ENCODE measurements around the gene KXD1.
A peak's percentile ranks its signal among the peaks of the same experiment; 100 is the strongest.
"Not testable (repeated sequence)": the region's sequence is repeated elsewhere in the genome, so short reads cannot be mapped to it uniquely, and the experiment has no call there.

Gene KXD1

DNA sequence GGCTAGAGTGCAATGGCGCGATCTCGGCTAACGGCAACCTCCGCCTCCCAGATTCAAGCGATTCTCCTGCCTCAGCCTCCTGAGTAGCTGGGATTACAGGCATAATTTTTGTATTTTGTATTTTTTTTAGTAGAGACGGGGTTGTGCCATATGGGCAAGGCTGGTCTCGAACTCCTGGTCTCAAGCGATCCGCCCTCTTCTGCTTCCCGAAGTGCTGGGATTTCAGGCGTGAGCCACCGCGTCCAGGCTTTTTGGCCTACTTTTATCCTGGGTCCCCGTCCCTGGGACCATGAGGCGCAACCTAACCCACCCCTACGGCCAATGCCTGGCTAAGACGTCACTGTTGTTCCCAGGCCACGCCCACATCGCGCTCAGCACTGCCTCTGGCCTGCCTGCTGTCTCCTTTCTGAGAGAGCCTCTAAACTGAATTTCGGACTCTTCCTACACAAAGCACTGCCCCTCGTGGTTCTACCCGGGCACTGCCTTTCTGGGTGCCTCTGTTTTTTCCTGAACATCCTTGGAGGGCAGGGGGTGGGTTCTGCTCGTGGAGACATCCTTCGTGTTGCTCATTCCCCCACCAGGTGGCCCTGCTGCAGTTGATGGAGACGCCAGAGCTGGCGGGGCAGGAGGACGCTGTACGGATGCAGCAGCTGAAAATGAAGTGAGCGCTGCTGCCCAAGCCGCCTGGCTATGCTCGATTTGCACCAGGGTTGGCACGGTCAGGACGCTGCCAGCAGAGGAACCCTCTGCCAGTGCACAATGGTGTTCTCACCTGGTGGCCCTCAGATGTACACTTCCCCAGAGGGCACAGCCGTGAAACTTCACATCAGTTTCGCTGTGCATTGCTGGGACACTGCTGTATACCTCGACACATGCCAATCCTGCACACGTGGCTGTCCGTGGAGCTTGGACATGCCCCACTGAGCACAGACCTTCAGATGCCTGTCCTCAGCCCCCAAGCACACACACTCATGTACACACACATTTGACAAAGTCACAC lies 32.9 kb downstream of the KXD1 start:
- peak overlapping the region in 1 of 2 donors; percentile 19 for H3K4me3 ChIP-seq (ENCODE audit: low read length in 2 of 2)
- peak overlapping the region; percentile 44 for H3K23ac ChIP-seq (ENCODE audit: low read depth, low read length, poor library complexity)
- peak overlapping the region; percentile 61 for H3K18ac ChIP-seq (ENCODE audit: low read length)
- H3K36me3 ChIP-seq (replicated peaks in 1 of 2; ENCODE audit: control insufficient read depth in 2 of 2, insufficient read depth in 2 of 2, low read length in 2 of 2) = peaks cover 3 to 13% of the 10 kb centered on the region in 2 donors
- no CpG with 5 or more reads among the region's 40 CpGs for WGBS, 2 donors (ENCODE audit: extremely low coverage in 2 of 2, insufficient read length in 2 of 2, insufficient replicate concordance in 1 of 2)
- no peaks in the 10 kb centered on the region for H3K9me3 ChIP-seq (replicated peaks in 1 of 2; ENCODE audit: control insufficient read depth in 2 of 2, insufficient read depth in 1 of 2, low read depth in 1 of 2, low read length in 2 of 2)
- H3K4me1 ChIP-seq (ENCODE audit: control insufficient read depth in 2 of 2, insufficient read depth in 1 of 2, low read depth in 1 of 2, low read length in 2 of 2) = peaks cover 12 to 16% of the 10 kb centered on the region in 2 donors
- H2AFZ ChIP-seq (ENCODE audit: low read length) = no peak overlapping the region
- H2BK120ac ChIP-seq (ENCODE audit: low read depth, low read length) = no peak overlapping the region
- peak overlapping the region; percentile 78 for H2BK5ac ChIP-seq (ENCODE audit: low read length)
- peak overlapping the region; percentile 91 for H3K27ac ChIP-seq (replicated peaks; ENCODE audit: low read length)
- peaks cover 0 to 5% (median 0%) of the 10 kb centered on the region in 3 experiments for H3K27me3 ChIP-seq (ENCODE audit: control insufficient read depth in 3 of 3, insufficient read depth in 3 of 3, low read depth in 1 of 3, low read length in 3 of 3)
- H3K79me1 ChIP-seq (ENCODE audit: low read depth, low read length) = peaks cover 4% of the 10 kb centered on the region
- H4K8ac ChIP-seq (ENCODE audit: low read depth, low read length) = no peak overlapping the region
- H4K91ac ChIP-seq (ENCODE audit: low read depth, low read length, poor library complexity) = no peak overlapping the region
- H2BK12ac ChIP-seq (ENCODE audit: low read length) = no peak overlapping the region
- peak overlapping the region; percentile 38 for H3K4ac ChIP-seq (ENCODE audit: low read length)
- H3K14ac ChIP-seq (ENCODE audit: low read length) = peak overlapping the region; percentile 73
- H3K9ac ChIP-seq (ENCODE audit: low read depth, low read length, poor library complexity) = peak overlapping the region; percentile 82
- H2BK15ac ChIP-seq (ENCODE audit: low read length) = peak overlapping the region; percentile 44
- peak; percentile 93 for DNase-seq (ENCODE audit: low spot score)
- peak overlapping the region; percentile 99 for H3K4me2 ChIP-seq (ENCODE audit: insufficient read depth, low read length, poor library complexity, severe bottlenecking)
- peak overlapping the region; percentile 30 for H2AK5ac ChIP-seq (ENCODE audit: low read depth, low read length)

DNA sequence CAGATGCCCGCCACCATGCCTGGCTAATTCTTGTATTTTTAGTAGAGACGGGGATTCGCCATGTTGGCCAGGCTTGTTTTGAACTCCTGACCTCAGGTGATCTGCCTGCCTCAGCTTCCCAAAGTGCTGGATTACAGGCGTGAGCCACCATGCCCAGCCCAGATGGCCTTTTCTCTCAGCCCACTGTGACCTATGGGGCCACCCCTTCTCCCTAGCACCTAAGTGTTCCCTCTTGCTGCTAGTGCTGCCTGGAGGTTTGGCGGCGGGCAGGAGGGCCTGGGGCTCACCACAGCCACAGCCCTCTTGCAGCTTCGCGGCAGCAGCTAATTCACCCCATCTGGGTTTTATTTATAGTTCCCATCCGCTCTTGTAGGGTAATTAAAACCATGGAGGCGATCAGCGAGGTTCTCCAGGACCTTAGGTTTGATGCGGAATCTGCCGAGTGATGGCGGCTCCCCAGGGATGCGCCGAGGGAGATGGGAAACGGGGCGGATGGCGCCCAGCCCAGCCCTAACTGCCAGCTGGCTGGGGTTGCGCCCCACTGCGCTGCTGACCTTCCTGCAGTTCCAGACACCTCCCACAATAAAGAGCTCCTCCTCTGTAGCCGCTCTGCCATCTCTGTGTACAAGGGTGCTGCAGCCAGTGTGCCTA lies 34.2 kb downstream of the KXD1 start:
- Histone ChIP-seq H3K4me2 (ENCODE audit: insufficient read depth, low read length, poor library complexity, severe bottlenecking) (no peak overlapping the region), H2BK15ac (ENCODE audit: low read length) (no peak overlapping the region), H2BK12ac (ENCODE audit: low read length) (no peak overlapping the region), H3K4me3 (ENCODE audit: low read length in 2 of 2) (no peak overlapping the region), H3K23ac (ENCODE audit: low read depth, low read length, poor library complexity) (peak overlapping the region; percentile 50), H3K27me3 (ENCODE audit: control insufficient read depth in 3 of 3, insufficient read depth in 3 of 3, low read depth in 1 of 3, low read length in 3 of 3) (peaks cover 0 to 6% (median 0%) of the 10 kb centered on the region in 3 experiments), H2BK120ac (ENCODE audit: low read depth, low read length) (no peak overlapping the region), H2BK5ac (ENCODE audit: low read length) (no peak overlapping the region), H4K91ac (ENCODE audit: low read depth, low read length, poor library complexity) (no peak overlapping the region), H3K27ac (replicated peaks; ENCODE audit: low read length) (no peak overlapping the region), H3K36me3 (replicated peaks in 1 of 2; ENCODE audit: control insufficient read depth in 2 of 2, insufficient read depth in 2 of 2, low read length in 2 of 2) (peaks cover 3 to 13% of the 10 kb centered on the region in 2 donors), H3K9me3 (replicated peaks in 1 of 2; ENCODE audit: control insufficient read depth in 2 of 2, insufficient read depth in 1 of 2, low read depth in 1 of 2, low read length in 2 of 2) (no peaks in the 10 kb centered on the region), H2AK5ac (ENCODE audit: low read depth, low read length) (peak overlapping the region; percentile 89), H2AFZ (ENCODE audit: low read length) (no peak overlapping the region), H3K14ac (ENCODE audit: low read length) (no peak overlapping the region), H3K18ac (ENCODE audit: low read length) (no peak overlapping the region), H3K4me1 (ENCODE audit: control insufficient read depth in 2 of 2, insufficient read depth in 1 of 2, low read depth in 1 of 2, low read length in 2 of 2) (peaks cover 13 to 16% of the 10 kb centered on the region in 2 donors), H3K4ac (ENCODE audit: low read length) (no peak overlapping the region), H3K9ac (ENCODE audit: low read depth, low read length, poor library complexity) (no peak overlapping the region), H3K79me1 (ENCODE audit: low read depth, low read length) (peaks cover 4% of the 10 kb centered on the region), H4K8ac (ENCODE audit: low read depth, low read length) (no peak overlapping the region)
- no peak for DNase-seq (ENCODE audit: low spot score)
- WGBS, 2 donors (ENCODE audit: extremely low coverage in 2 of 2, insufficient read length in 2 of 2, insufficient replicate concordance in 1 of 2) = no CpG with 5 or more reads among the region's 22 CpGs

DNA sequence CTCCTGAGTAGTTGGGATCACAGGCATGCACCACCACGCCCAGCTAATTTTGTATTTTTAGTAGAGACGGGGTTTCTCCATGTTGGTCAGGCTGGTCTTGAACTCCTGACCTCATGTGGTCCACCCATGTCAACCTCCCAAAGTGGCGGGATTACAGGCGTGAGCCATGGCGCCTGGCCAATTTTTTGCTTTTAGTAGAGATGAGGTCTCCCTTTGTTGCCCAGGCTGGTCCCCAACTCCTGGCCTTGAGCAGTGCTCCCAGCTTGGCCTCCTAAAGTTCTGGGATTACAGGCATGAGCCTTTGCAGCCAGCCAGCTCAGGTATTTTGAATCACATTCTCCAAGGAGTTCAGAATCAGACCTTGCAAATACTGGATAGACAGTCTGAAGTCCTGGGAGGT lies 35.1 kb downstream of the KXD1 start:
- not testable (repeated sequence) for H4K91ac ChIP-seq (ENCODE audit: low read depth, low read length, poor library complexity); DNase-seq (ENCODE audit: low spot score); H2BK15ac ChIP-seq (ENCODE audit: low read length); H2BK5ac ChIP-seq (ENCODE audit: low read length); H3K9ac ChIP-seq (ENCODE audit: low read depth, low read length, poor library complexity); H3K27ac ChIP-seq (replicated peaks; ENCODE audit: low read length); H2BK120ac ChIP-seq (ENCODE audit: low read depth, low read length); H2AFZ ChIP-seq (ENCODE audit: low read length); H4K8ac ChIP-seq (ENCODE audit: low read depth, low read length); H3K9me3 ChIP-seq (replicated peaks in 1 of 2; ENCODE audit: control insufficient read depth in 2 of 2, insufficient read depth in 1 of 2, low read depth in 1 of 2, low read length in 2 of 2); H3K4me3 ChIP-seq (ENCODE audit: low read length in 2 of 2); H3K4ac ChIP-seq (ENCODE audit: low read length); H3K23ac ChIP-seq (ENCODE audit: low read depth, low read length, poor library complexity); H3K27me3 ChIP-seq (ENCODE audit: control insufficient read depth in 3 of 3, insufficient read depth in 3 of 3, low read depth in 1 of 3, low read length in 3 of 3); H2BK12ac ChIP-seq (ENCODE audit: low read length); H3K18ac ChIP-seq (ENCODE audit: low read length); H3K4me2 ChIP-seq (ENCODE audit: insufficient read depth, low read length, poor library complexity, severe bottlenecking); H3K14ac ChIP-seq (ENCODE audit: low read length); H3K79me1 ChIP-seq (ENCODE audit: low read depth, low read length); H2AK5ac ChIP-seq (ENCODE audit: low read depth, low read length)
- H3K36me3 ChIP-seq (replicated peaks in 1 of 2; ENCODE audit: control insufficient read depth in 2 of 2, insufficient read depth in 2 of 2, low read length in 2 of 2) = peaks cover 3 to 13% of the 10 kb centered on the region in 2 donors
- whole genome bisulfite sequencing, 2 donors (ENCODE audit: extremely low coverage in 2 of 2, insufficient read length in 2 of 2, insufficient replicate concordance in 1 of 2) = no CpG with 5 or more reads among the region's 5 CpGs
- H3K4me1 ChIP-seq (ENCODE audit: control insufficient read depth in 2 of 2, insufficient read depth in 1 of 2, low read depth in 1 of 2, low read length in 2 of 2) = peaks cover 16% of the 10 kb centered on the region in 2 donors

All from neuronal stem cell (in vitro differentiated cells).